Measurements from ENCODE around the gene GRIN1.
A peak's percentile ranks its signal among the peaks of the same experiment; 100 is the strongest.

Gene GRIN1

DNA sequence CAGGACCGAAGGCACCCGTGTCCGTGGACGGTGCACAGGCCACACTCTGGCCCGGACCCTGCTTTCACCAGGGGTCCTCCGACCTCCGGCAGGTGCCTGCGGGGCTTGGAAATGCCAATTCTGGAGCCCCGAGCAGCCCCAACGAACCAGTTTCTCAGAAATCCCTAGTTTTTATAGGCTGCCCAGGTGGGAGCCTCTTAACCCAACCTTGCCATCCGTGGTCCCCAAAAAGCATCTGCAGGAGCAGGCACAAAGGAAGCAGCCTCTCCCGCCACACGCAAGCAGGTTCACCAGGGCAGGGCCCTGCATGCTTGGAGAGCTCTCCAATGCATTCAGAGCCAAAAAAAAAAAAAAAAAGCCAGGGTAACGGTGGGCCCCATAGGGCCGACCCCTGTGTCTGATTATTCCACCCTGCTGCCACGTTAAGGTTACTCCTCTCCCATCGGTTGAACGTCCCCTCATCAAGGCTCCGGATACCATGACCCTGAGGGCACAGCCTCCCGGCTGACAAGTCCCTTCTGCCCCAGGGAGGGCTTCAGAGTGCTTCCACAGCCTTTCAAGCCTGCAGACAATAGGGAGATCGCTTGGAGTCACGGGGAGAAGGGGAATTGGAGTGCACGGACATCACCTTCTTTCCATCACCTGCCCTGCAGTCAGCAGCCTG is 62.4 kb downstream of the GRIN1 start:
- Histone ChIP-seq H3F3A (ENCODE audit: low read depth) (no peaks in the 10 kb centered on the region), H3K9me3 (ENCODE audit: insufficient read depth, low read depth, low read length) (no peaks in the 10 kb centered on the region), H3K4me1 (ENCODE audit: insufficient read depth, low read length, poor library complexity, severe bottlenecking) (peaks cover 37% of the 10 kb centered on the region), H3K4me2 (ENCODE audit: low read depth, low read length, poor library complexity, severe bottlenecking) (peak overlapping the region; percentile 83), H3K36me3 (ENCODE audit: insufficient read depth, low read length) (no peaks in the 10 kb centered on the region), H3K9me2 (replicated peaks; ENCODE audit: low read depth, low read length) (no peaks in the 10 kb centered on the region), H4K20me1 (ENCODE audit: insufficient read depth, low read length, poor library complexity, severe bottlenecking) (peaks cover 29% of the 10 kb centered on the region), H3K27me3 (ENCODE audit: insufficient read depth, low read length, poor library complexity, severe bottlenecking) (no peaks in the 10 kb centered on the region), H3K79me2 (ENCODE audit: insufficient read depth, low read length) (peaks cover 70% of the 10 kb centered on the region), H3K9ac (ENCODE audit: low read depth, low read length, poor library complexity, severe bottlenecking) (peak overlapping the region; percentile 89), H2AFZ (ENCODE audit: low read length) (no peak overlapping the region), H3K4me3 (ENCODE audit: low read length, poor library complexity, severe bottlenecking) (peak overlapping the region; percentile 85)
- no peak for TF ChIP-seq EZH2phosphoT487 (IDR thresholded peaks at IDR 0.05; ENCODE audit: borderline replicate concordance)
- TF ChIP-seq, protein P1, sequence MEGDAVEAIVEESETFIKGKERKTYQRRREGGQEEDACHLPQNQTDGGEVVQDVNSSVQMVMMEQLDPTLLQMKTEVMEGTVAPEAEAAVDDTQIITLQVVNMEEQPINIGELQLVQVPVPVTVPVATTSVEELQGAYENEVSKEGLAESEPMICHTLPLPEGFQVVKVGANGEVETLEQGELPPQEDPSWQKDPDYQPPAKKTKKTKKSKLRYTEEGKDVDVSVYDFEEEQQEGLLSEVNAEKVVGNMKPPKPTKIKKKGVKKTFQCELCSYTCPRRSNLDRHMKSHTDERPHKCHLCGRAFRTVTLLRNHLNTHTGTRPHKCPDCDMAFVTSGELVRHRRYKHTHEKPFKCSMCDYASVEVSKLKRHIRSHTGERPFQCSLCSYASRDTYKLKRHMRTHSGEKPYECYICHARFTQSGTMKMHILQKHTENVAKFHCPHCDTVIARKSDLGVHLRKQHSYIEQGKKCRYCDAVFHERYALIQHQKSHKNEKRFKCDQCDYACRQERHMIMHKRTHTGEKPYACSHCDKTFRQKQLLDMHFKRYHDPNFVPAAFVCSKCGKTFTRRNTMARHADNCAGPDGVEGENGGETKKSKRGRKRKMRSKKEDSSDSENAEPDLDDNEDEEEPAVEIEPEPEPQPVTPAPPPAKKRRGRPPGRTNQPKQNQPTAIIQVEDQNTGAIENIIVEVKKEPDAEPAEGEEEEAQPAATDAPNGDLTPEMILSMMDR (conservative IDR thresholded peaks at IDR 0.05; ENCODE audit: low read length), result no peak

DNA sequence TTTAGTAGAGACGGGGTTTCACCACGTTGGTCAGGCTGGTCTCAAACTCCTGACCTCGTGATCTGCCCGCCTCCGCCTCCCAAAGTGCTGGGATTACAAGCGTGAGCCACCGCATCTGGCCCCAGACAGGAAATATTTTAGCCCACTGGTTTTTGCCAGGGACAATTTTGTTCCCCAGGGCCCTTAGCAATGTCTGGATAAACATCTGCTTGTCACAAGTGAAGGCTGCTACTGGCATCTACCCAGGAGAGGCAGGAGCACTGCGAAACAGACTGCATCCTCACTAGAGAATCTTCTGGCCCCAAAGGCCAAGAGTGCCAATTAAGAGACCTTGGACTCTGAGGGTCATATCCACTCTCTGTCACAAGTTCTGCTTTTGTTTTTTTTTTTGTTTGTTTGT is 64.0 kb downstream of the GRIN1 start:
- Histone ChIP-seq H3K9ac (ENCODE audit: low read depth, low read length, poor library complexity, severe bottlenecking) (no peak overlapping the region), H3K79me2 (ENCODE audit: insufficient read depth, low read length) (peaks cover 78% of the 10 kb centered on the region), H3K4me2 (ENCODE audit: low read depth, low read length, poor library complexity, severe bottlenecking) (no peak overlapping the region), H3F3A (ENCODE audit: low read depth) (no peaks in the 10 kb centered on the region), H3K4me1 (ENCODE audit: insufficient read depth, low read length, poor library complexity, severe bottlenecking) (peaks cover 44% of the 10 kb centered on the region), H3K9me2 (replicated peaks; ENCODE audit: low read depth, low read length) (no peaks in the 10 kb centered on the region), H4K20me1 (ENCODE audit: insufficient read depth, low read length, poor library complexity, severe bottlenecking) (peaks cover 36% of the 10 kb centered on the region), H2AFZ (ENCODE audit: low read length) (no peak overlapping the region), H3K4me3 (ENCODE audit: low read length, poor library complexity, severe bottlenecking) (no peak overlapping the region), H3K9me3 (ENCODE audit: insufficient read depth, low read depth, low read length) (no peaks in the 10 kb centered on the region), H3K36me3 (ENCODE audit: insufficient read depth, low read length) (no peaks in the 10 kb centered on the region), H3K27me3 (ENCODE audit: insufficient read depth, low read length, poor library complexity, severe bottlenecking) (no peaks in the 10 kb centered on the region)
- TF ChIP-seq, protein P1 (conservative IDR thresholded peaks at IDR 0.05; ENCODE audit: low read length), result no peak
- no peak for TF ChIP-seq EZH2phosphoT487 (IDR thresholded peaks at IDR 0.05; ENCODE audit: borderline replicate concordance)

DNA sequence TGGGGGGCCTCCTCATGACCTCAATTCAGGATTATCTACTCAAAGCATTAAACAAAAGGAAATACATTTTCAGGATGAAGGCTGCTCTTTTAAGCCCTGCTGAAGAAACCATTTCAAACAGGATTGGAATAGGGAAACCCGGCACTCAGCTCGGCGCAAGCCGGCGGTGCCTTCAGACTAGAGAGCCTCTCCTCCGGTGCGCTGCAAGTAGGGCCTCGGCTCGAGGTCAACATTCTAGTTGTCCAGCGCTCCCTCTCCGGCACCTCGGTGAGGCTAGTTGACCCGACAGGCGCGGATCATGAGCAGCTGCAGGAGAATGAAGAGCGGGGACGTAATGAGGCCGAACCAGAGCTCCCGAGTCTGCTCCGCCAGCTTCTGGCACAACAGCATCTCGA is 65.8 kb downstream of the GRIN1 start:
- Histone ChIP-seq H3K4me3 (ENCODE audit: low read length, poor library complexity, severe bottlenecking) (peak overlapping the region; percentile 99), H3K79me2 (ENCODE audit: insufficient read depth, low read length) (peaks cover 61% of the 10 kb centered on the region), H3F3A (ENCODE audit: low read depth) (no peaks in the 10 kb centered on the region), H3K4me1 (ENCODE audit: insufficient read depth, low read length, poor library complexity, severe bottlenecking) (peaks cover 34% of the 10 kb centered on the region), H3K36me3 (ENCODE audit: insufficient read depth, low read length) (no peaks in the 10 kb centered on the region), H2AFZ (ENCODE audit: low read length) (no peak overlapping the region), H3K4me2 (ENCODE audit: low read depth, low read length, poor library complexity, severe bottlenecking) (peak overlapping the region; percentile 92), H4K20me1 (ENCODE audit: insufficient read depth, low read length, poor library complexity, severe bottlenecking) (peaks cover 24% of the 10 kb centered on the region), H3K9me2 (replicated peaks; ENCODE audit: low read depth, low read length) (no peaks in the 10 kb centered on the region), H3K9ac (ENCODE audit: low read depth, low read length, poor library complexity, severe bottlenecking) (peak overlapping the region; percentile 98), H3K27me3 (ENCODE audit: insufficient read depth, low read length, poor library complexity, severe bottlenecking) (no peaks in the 10 kb centered on the region), H3K9me3 (ENCODE audit: insufficient read depth, low read depth, low read length) (no peaks in the 10 kb centered on the region)
- TF ChIP-seq, protein P1 (conservative IDR thresholded peaks at IDR 0.05; ENCODE audit: low read length), result no peak
- TF ChIP-seq EZH2phosphoT487 (IDR thresholded peaks at IDR 0.05; ENCODE audit: borderline replicate concordance), result no peak
